SK-N-SH treated with all-trans-retinoic acid at 6 μM for 48 hours (cell line): Measurements from ENCODE around the gene MYOM3.
"Not testable (repeated sequence)": the region's sequence is repeated elsewhere in the genome, so short reads cannot be mapped to it uniquely, and the experiment has no call there.

Source experiments
- ATAC-seq: fragments of 200-7000 bp; cut with Tn5 transposase; 3 replicates; pipeline ENCODE4 v1.9.1; 2020; ENCODE audit warnings: mild to moderate bottlenecking, moderate library complexity
- ARNTL ChIP-seq: fragments of 450-650 bp; formaldehyde crosslinking; IDR thresholded peaks from 2 replicates; pipeline ENCODE4 v1.5.0; 2020; ENCODE audit warnings: low read depth, mild to moderate bottlenecking, moderate library complexity, borderline replicate concordance
- BACH2 ChIP-seq: fragments of 250-450 bp; sonication (Bioruptor Pico); IDR thresholded peaks from 2 replicates; pipeline ENCODE4 v1.9.0; 2021; ENCODE audit warnings: mild to moderate bottlenecking, borderline replicate concordance
- CREB5 ChIP-seq: fragments of 250-450 bp; sonication (Bioruptor Pico); IDR thresholded peaks from 2 replicates; pipeline ENCODE4 v1.5.1; 2020; ENCODE audit warnings: low read depth, mild to moderate bottlenecking, moderate library complexity
- CSDC2 ChIP-seq: fragments of 250-450 bp; sonication (Bioruptor Pico); IDR thresholded peaks from 2 replicates; pipeline ENCODE4 v1.5.0; 2020; ENCODE audit warnings: mild to moderate bottlenecking, moderate library complexity
- CSRNP3 ChIP-seq: fragments of 250-450 bp; sonication (Bioruptor Pico); IDR thresholded peaks from 2 replicates; pipeline ENCODE4 v1.5.1; 2021; ENCODE audit warnings: mild to moderate bottlenecking, moderate library complexity
- GLIS3 ChIP-seq: fragments of 250-450 bp; sonication (Bioruptor Pico); IDR thresholded peaks from 2 replicates; pipeline ENCODE4 v1.5.0; 2020; ENCODE audit warnings: mild to moderate bottlenecking, moderate library complexity
- OSR1 ChIP-seq: fragments of 250-450 bp; sonication (Bioruptor Pico); IDR thresholded peaks from 2 replicates; pipeline ENCODE4 v1.8.0; 2022; ENCODE audit warnings: moderate library complexity, mild to moderate bottlenecking, inconsistent platforms
- PATZ1 ChIP-seq: fragments of 250-450 bp; sonication (Bioruptor Pico); IDR thresholded peaks from 2 replicates; pipeline ENCODE4 v1.8.0; 2020; ENCODE audit warnings: mild to moderate bottlenecking, moderate library complexity, borderline replicate concordance
- POU6F1 ChIP-seq: fragments of 250-450 bp; sonication (Bioruptor Pico); IDR thresholded peaks from 2 replicates; pipeline ENCODE4 v1.8.0; 2021; ENCODE audit warnings: low read depth, mild to moderate bottlenecking, moderate library complexity, borderline replicate concordance
- PPARA ChIP-seq: fragments of 250-450 bp; sonication (Bioruptor Pico); IDR thresholded peaks from 2 replicates; pipeline ENCODE4 v1.5.0; 2020; ENCODE audit warnings: mild to moderate bottlenecking, borderline replicate concordance
- RARB ChIP-seq: fragments of 250-450 bp; sonication (Bioruptor Pico); IDR thresholded peaks from 2 replicates; pipeline ENCODE4 v1.8.0; 2021; ENCODE audit warnings: mild to moderate bottlenecking, moderate library complexity
- TCF4 ChIP-seq: fragments of 250-450 bp; sonication (Bioruptor Pico); IDR thresholded peaks from 2 replicates; pipeline ENCODE4 v1.8.0; 2021; ENCODE audit warnings: mild to moderate bottlenecking, moderate library complexity, borderline replicate concordance
- TOX ChIP-seq: fragments of 250-450 bp; sonication (Bioruptor Pico); IDR thresholded peaks from 2 replicates; pipeline ENCODE4 v1.8.0; 2021; ENCODE audit warnings: mild to moderate bottlenecking, moderate library complexity, borderline replicate concordance
- ZFP3 ChIP-seq: fragments of 250-450 bp; sonication (Bioruptor Pico); IDR thresholded peaks from 2 replicates; pipeline ENCODE4 v1.5.0; 2020; ENCODE audit warnings: mild to moderate bottlenecking, moderate library complexity
- ZNF565 ChIP-seq: fragments of 450-650 bp; formaldehyde crosslinking; conservative IDR thresholded peaks from 2 replicates; pipeline ENCODE4 v1.5.0; 2020; ENCODE audit warnings: low read depth, mild to moderate bottlenecking, moderate library complexity
- ZNF70 ChIP-seq: fragments of 450-650 bp; formaldehyde crosslinking; IDR thresholded peaks from 2 replicates; pipeline ENCODE4 v1.5.0; 2020; ENCODE audit warnings: mild to moderate bottlenecking, moderate library complexity

MYOM3 gene

DNA sequence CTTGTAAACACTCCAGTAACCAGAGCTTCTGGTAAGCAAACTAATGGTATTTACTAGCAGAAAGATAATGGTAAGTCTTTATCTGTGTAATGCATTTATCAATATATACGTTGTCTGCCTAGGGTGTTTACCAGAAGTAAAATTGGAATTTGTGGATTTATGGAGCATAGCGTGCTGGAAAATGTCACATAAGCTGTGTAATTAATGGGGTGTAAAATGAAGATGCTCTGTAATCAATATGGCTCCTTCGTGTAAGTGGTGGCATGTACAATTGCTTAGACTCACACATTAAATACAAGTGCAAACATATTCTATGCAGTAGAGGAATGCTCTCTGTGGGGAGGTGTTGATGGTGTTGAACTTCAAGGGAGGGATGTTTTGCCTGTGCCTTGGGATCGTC, 69.6 kb downstream of the MYOM3 start:
- no peak for ATAC-seq
- TF ChIP-seq CSRNP3 (CRISPR knock-in tag) (no peak), ZNF70 (CRISPR knock-in tag) (no peak), PATZ1 (CRISPR knock-in tag) (no peak), TCF4 (CRISPR knock-in tag) (no peak)

GRCh38 chr1:24036088-24036487, 75.8 kb downstream of the MYOM3 start:
- ATAC-seq = no peak

GRCh38 chr1:24032981-24033380, 79.0 kb downstream of the MYOM3 start:
- TF ChIP-seq GLIS3 (no peak), CSRNP3 (CRISPR knock-in tag) (no peak), ZNF70 (CRISPR knock-in tag) (no peak)
- no peak for ATAC-seq

More at GRCh38 chr1:24036088-24036487, 75.8 kb downstream of the MYOM3 start:
- TF ChIP-seq ARNTL (CRISPR knock-in tag) (no peak), ZNF70 (CRISPR knock-in tag) (no peak), GLIS3 (no peak), TOX (no peak), CSDC2 (CRISPR knock-in tag) (no peak), ZNF565 (CRISPR knock-in tag) (no peak), CREB5 (no peak), OSR1 (CRISPR knock-in tag) (no peak), PPARA (CRISPR knock-in tag) (no peak), ZFP3 (CRISPR knock-in tag) (no peak), PATZ1 (CRISPR knock-in tag) (no peak), BACH2 (CRISPR knock-in tag) (no peak), RARB (CRISPR knock-in tag) (no peak), POU6F1 (CRISPR knock-in tag) (no peak)

- not testable (repeated sequence) for ATAC-seq
These were observed 80.9 kb downstream of the MYOM3 start for GRCh38 chr1:24030976-24031516.
